GM12878 (cell line): ENCODE data around the gene DAZAP1. TPM values are rescaled to one million over a fixed set of nuclear protein-coding genes. Genes with fewer than 3 reads are reported as not detected.

ENCODE experiments used
- ATAC-seq: fragments of 200-7000 bp; cut with Tn5 transposase; 3 replicates; pipeline ENCODE4 v1.9.1; 2020; ENCODE audit warnings: mild to moderate bottlenecking, moderate library complexity
- BruUV-seq: library from RNA; stranded (reverse); fragments of 400-500 nt; replicated peaks from 2 replicates; lab custom pipeline; 2021; lab: Mats Ljungman, UMichigan
- CTCF ChIA-PET: fragments of 300-600 bp; sonication (Branson Sonifier 250); formaldehyde crosslinking; extraction: SDS; loops from one replicate; lab custom pipeline; 2021; ENCODE audit warnings: inconsistent platforms; lab: Yijun Ruan, JAX
- POLR2A ChIA-PET: fragments of 350-600 bp; formaldehyde crosslinking; extraction: SDS; loops from one replicate; lab custom pipeline; 2021; ENCODE audit warnings: inconsistent platforms; lab: Charles Lee
- RAD21 ChIA-PET: fragments of 300-600 bp; sonication (Branson Sonifier 250); formaldehyde crosslinking; loops from one replicate; lab custom pipeline; 2023; ENCODE audit warnings: antibody characterized with exemption; ENCODE audit not compliant: unreplicated experiment; lab: Charles Lee
- SMC1A ChIA-PET: fragments of 300-600 bp; sonication (Branson Sonifier 250); formaldehyde crosslinking; loops from one replicate; lab custom pipeline; 2023; ENCODE audit not compliant: unreplicated experiment, uncharacterized antibody; lab: Charles Lee
- DNase-seq: peaks from one replicate; pipeline ENCODE4 v3.0.0-alpha.2; 2011; ENCODE audit warnings: low read depth, low spot score
- FAIRE-seq: peaks from 3 replicates; lab custom pipeline; 2011; peaks lifted over from hg19 to GRCh38; lab: Jason Lieb, UNC
- H2AFZ ChIP-seq: 2 replicates; pipeline ENCODE4 v1.6.0; 2011; ENCODE audit warnings: low read depth, low read length, control low read depth; ENCODE audit not compliant: control insufficient read depth
- H3K27ac ChIP-seq: 2 replicates; pipeline ENCODE4 v1.5.1; 2011; ENCODE audit warnings: control low read depth; ENCODE audit not compliant: control insufficient read depth, insufficient read depth
- H3K27me3 ChIP-seq, 2 experiments: replicated peaks in 1 of 2; 2 replicates each; pipeline versions ENCODE4 v1.6.0 to v1.6.1; 2011; ENCODE audit warnings: low read length in 1 of 2; ENCODE audit not compliant: control insufficient read depth in 2 of 2, insufficient read depth in 2 of 2
- H3K36me3 ChIP-seq, 2 experiments: 2 replicates each; pipeline ENCODE4 v1.5.1; 2011; ENCODE audit warnings: low read length in 1 of 2; ENCODE audit not compliant: control insufficient read depth in 2 of 2, insufficient read depth in 2 of 2
- H3K4me1 ChIP-seq: 2 replicates; pipeline ENCODE4 v1.6.1; 2011; ENCODE audit warnings: mild to moderate bottlenecking, low read length, moderate library complexity, mixed read lengths; ENCODE audit not compliant: control insufficient read depth, insufficient read depth
- H3K4me2 ChIP-seq: 2 replicates; pipeline ENCODE4 v1.6.0; 2011; ENCODE audit warnings: control low read depth; ENCODE audit not compliant: control insufficient read depth, insufficient read depth
- H3K4me3 ChIP-seq: fragments of 200-600 bp; sonication (generic); 2 replicates; pipeline ENCODE4 v1.5.1; 2016
- H3K79me2 ChIP-seq: 2 replicates; pipeline ENCODE4 v1.6.0; 2011; ENCODE audit warnings: low read length; ENCODE audit not compliant: control insufficient read depth, insufficient read depth
- H3K9ac ChIP-seq: 2 replicates; pipeline ENCODE4 v1.8.0; 2011; ENCODE audit warnings: low read length, control low read depth, mixed read lengths; ENCODE audit not compliant: control insufficient read depth, insufficient read depth
- H3K9me3 ChIP-seq: replicated peaks from 3 replicates; pipeline ENCODE4 v1.5.1; 2011; ENCODE audit warnings: mild to moderate bottlenecking, low read length; ENCODE audit not compliant: control insufficient read depth, insufficient read depth
- H4K20me1 ChIP-seq: 2 replicates; pipeline ENCODE4 v1.6.0; 2011; ENCODE audit not compliant: control insufficient read depth, insufficient read depth
- IRF4 ChIP-seq: IDR thresholded peaks from 2 replicates; pipeline ENCODE4 v1.6.1; 2011; ENCODE audit warnings: low read depth, low read length
- WGBS: methylation state at CpG from one replicate; pipeline ENCODE4 v1.1.6; 2016; ENCODE audit warnings: low lambda C conversion rate; ENCODE audit not compliant: insufficient replicate concordance, insufficient coverage; ENCODE audit errors: missing lambda C conversion rate; 5-methylcytosine and 5-hydroxymethylcytosine counted together
- in situ Hi-C: fragments of 300-500 bp; cut with MboI; formaldehyde crosslinking; loops from 9 replicates; pipeline ENCODE4 v1.14.3; 2018; ENCODE audit warnings: mixed read lengths
- intact Hi-C: fragments of 100-400 bp; cut with micrococcal nuclease; formaldehyde crosslinking; loops from one replicate; pipeline ENCODE4 v1.14.2; 2022; ENCODE audit not compliant: unreplicated experiment
- polyA plus RNA-seq, 11 experiments: library from polyadenylated mRNA; depleted of rRNA in 4 of 11; unstranded in 6 of 11; stranded (reverse) in 5 of 11; fragments of >200 nt; fragmentation: Nextera tagmentation in 4 of 11; fragmentation: Illumina TruSeq in 1 of 11; extraction: Ambion mirVana in 4 of 11; extraction: Trizol in 1 of 11; gene quantifications; 1 replicate in 1 of 11; 2 replicates in 10 of 11; pipeline versions ENCODE4 v1.2.1 to v1.2.3, GENCODE V29; 2011 to 2016; ENCODE audit warnings: inconsistent platforms in 2 of 11, missing spikeins in 2 of 11, low read depth in 1 of 11
- total RNA-seq, 4 experiments: library from RNA; depleted of rRNA in 3 of 4; stranded (reverse); fragments of >200 nt in 3 of 4; fragmentation: Illumina TruSeq in 1 of 4; extraction: Trizol in 1 of 4; gene quantifications; 2 replicates each; pipeline versions ENCODE4 v1.2.1 to v1.2.3, GENCODE V29; 2013 to 2021
- TF ChIP-seq, protein P1 (sequence below): fragments of 150-350 bp; IDR thresholded peaks from 2 replicates; pipeline ENCODE4 v1.6.1; 2016; ENCODE audit warnings: low read depth, low read length
- TF ChIP-seq, protein P2 (sequence below): fragments of 450-650 bp; conservative IDR thresholded peaks from 2 replicates; pipeline ENCODE4 v1.6.1; 2017; ENCODE audit warnings: mild to moderate bottlenecking, moderate library complexity
- TF ChIP-seq, protein P3 (sequence below): fragments of 450-650 bp; IDR thresholded peaks from 2 replicates; pipeline ENCODE4 v1.6.1; 2017; ENCODE audit warnings: mild to moderate bottlenecking, moderate library complexity

The DAZAP1 gene
- total and polyA plus RNA-seq, 10 of the 15 experiments (the other 5 are each of a cell fraction or from before 2014, with no cell fraction given) = 9.9 to 240 (median 92.3) TPM

DNA sequence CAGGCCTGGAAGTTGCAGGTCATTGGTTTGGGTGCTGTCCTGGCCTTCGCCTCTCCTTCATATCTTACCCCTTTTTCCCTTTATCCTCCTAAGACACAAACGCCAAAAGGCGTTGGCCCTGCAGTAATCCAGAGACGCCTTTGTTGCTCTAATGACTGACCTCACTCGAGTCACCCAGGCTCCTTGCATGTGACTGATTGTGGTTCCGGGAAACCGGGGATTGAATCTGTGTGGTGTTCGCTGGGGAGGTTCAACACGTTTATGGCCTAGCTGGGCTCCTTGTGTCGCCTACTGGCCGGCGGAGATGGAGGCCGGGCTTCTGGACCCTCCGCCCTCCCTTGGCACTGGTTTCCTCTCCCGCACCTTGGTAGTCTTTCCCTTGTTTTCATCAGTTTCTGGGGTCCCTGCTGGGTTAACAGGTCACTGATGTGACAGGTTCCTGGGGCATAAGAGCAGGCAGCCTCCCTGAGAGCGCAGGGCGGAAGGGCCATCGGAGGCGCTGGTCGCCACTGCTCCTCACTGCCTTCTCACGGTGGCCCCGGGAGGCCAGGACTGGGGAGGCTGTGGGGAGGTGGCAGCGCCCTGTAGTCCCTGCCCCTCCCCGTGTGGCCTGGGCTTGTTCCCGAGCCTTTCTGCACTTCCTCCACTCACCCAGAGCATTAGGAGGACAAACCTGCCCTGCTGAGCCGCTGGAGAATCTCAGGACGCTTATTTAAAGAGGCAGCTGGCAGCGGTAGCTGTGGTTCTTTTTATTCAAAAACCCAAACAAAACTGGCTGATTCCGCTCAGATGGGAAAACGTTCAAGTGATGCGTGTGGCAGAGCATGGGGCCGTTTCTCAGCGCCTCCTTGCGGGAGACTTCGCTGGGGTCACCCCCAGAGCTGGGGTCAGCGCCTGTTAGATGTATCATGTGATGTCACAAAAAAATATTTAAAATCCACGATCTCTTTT lies 41.8 kb upstream of the DAZAP1 start:
- H3K27ac ChIP-seq = no peak overlapping the region
- no peaks in the 10 kb centered on the region; the same call in 1 of the 2 replicates for H3K79me2 ChIP-seq
- ChIA-PET RAD21 (no interaction called here), CTCF (interaction anchor here (0.6 to 1.9 kb wide), 2 partner anchors 34 to 50 kb away, joined by 3 to 6 read pairs; no protein-coding TSS in a partner anchor), SMC1A (no interaction called here), POLR2A (interaction anchor here (0.6 kb wide), 1 partner anchor 812 kb away, joined by 3 read pairs; no protein-coding TSS in a partner anchor)
- H3K4me1 ChIP-seq = peaks cover 27% of the 10 kb centered on the region
- no peak overlapping the region for H3K9ac ChIP-seq
- no peak overlapping the region for H3K4me2 ChIP-seq
- no peaks in the 10 kb centered on the region for H4K20me1 ChIP-seq
- TF ChIP-seq, protein P1, sequence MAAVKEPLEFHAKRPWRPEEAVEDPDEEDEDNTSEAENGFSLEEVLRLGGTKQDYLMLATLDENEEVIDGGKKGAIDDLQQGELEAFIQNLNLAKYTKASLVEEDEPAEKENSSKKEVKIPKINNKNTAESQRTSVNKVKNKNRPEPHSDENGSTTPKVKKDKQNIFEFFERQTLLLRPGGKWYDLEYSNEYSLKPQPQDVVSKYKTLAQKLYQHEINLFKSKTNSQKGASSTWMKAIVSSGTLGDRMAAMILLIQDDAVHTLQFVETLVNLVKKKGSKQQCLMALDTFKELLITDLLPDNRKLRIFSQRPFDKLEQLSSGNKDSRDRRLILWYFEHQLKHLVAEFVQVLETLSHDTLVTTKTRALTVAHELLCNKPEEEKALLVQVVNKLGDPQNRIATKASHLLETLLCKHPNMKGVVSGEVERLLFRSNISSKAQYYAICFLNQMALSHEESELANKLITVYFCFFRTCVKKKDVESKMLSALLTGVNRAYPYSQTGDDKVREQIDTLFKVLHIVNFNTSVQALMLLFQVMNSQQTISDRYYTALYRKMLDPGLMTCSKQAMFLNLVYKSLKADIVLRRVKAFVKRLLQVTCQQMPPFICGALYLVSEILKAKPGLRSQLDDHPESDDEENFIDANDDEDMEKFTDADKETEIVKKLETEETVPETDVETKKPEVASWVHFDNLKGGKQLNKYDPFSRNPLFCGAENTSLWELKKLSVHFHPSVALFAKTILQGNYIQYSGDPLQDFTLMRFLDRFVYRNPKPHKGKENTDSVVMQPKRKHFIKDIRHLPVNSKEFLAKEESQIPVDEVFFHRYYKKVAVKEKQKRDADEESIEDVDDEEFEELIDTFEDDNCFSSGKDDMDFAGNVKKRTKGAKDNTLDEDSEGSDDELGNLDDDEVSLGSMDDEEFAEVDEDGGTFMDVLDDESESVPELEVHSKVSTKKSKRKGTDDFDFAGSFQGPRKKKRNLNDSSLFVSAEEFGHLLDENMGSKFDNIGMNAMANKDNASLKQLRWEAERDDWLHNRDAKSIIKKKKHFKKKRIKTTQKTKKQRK = no peak
- TF ChIP-seq, protein P2, sequence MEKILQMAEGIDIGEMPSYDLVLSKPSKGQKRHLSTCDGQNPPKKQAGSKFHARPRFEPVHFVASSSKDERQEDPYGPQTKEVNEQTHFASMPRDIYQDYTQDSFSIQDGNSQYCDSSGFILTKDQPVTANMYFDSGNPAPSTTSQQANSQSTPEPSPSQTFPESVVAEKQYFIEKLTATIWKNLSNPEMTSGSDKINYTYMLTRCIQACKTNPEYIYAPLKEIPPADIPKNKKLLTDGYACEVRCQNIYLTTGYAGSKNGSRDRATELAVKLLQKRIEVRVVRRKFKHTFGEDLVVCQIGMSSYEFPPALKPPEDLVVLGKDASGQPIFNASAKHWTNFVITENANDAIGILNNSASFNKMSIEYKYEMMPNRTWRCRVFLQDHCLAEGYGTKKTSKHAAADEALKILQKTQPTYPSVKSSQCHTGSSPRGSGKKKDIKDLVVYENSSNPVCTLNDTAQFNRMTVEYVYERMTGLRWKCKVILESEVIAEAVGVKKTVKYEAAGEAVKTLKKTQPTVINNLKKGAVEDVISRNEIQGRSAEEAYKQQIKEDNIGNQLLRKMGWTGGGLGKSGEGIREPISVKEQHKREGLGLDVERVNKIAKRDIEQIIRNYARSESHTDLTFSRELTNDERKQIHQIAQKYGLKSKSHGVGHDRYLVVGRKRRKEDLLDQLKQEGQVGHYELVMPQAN = no peak
- no peak for TF ChIP-seq IRF4
- TF ChIP-seq, protein P3, sequence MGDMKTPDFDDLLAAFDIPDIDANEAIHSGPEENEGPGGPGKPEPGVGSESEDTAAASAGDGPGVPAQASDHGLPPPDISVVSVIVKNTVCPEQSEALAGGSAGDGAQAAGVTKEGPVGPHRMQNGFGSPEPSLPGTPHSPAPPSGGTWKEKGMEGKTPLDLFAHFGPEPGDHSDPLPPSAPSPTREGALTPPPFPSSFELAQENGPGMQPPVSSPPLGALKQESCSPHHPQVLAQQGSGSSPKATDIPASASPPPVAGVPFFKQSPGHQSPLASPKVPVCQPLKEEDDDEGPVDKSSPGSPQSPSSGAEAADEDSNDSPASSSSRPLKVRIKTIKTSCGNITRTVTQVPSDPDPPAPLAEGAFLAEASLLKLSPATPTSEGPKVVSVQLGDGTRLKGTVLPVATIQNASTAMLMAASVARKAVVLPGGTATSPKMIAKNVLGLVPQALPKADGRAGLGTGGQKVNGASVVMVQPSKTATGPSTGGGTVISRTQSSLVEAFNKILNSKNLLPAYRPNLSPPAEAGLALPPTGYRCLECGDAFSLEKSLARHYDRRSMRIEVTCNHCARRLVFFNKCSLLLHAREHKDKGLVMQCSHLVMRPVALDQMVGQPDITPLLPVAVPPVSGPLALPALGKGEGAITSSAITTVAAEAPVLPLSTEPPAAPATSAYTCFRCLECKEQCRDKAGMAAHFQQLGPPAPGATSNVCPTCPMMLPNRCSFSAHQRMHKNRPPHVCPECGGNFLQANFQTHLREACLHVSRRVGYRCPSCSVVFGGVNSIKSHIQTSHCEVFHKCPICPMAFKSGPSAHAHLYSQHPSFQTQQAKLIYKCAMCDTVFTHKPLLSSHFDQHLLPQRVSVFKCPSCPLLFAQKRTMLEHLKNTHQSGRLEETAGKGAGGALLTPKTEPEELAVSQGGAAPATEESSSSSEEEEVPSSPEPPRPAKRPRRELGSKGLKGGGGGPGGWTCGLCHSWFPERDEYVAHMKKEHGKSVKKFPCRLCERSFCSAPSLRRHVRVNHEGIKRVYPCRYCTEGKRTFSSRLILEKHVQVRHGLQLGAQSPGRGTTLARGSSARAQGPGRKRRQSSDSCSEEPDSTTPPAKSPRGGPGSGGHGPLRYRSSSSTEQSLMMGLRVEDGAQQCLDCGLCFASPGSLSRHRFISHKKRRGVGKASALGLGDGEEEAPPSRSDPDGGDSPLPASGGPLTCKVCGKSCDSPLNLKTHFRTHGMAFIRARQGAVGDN = no peak
- H3K36me3 ChIP-seq = no peaks in the 10 kb centered on the region; a peak in 2 of 4 replicates
- no peaks in the 10 kb centered on the region for H3K9me3 ChIP-seq
- no peak overlapping the region for H2AFZ ChIP-seq
- BruUV-seq = no TSS peak
- in situ Hi-C loops = no loop called here
- ATAC-seq (no peak), FAIRE-seq (no peak), DNase-seq (no peak)
- no peak overlapping the region for H3K4me3 ChIP-seq
- 90% methylated on average over 37 of the region's 37 CpGs for WGBS
- no peaks in the 10 kb centered on the region for H3K27me3 ChIP-seq
- intact Hi-C loops = no loop called here
